ENCODE data around the gene PLXNA4.

DNA sequence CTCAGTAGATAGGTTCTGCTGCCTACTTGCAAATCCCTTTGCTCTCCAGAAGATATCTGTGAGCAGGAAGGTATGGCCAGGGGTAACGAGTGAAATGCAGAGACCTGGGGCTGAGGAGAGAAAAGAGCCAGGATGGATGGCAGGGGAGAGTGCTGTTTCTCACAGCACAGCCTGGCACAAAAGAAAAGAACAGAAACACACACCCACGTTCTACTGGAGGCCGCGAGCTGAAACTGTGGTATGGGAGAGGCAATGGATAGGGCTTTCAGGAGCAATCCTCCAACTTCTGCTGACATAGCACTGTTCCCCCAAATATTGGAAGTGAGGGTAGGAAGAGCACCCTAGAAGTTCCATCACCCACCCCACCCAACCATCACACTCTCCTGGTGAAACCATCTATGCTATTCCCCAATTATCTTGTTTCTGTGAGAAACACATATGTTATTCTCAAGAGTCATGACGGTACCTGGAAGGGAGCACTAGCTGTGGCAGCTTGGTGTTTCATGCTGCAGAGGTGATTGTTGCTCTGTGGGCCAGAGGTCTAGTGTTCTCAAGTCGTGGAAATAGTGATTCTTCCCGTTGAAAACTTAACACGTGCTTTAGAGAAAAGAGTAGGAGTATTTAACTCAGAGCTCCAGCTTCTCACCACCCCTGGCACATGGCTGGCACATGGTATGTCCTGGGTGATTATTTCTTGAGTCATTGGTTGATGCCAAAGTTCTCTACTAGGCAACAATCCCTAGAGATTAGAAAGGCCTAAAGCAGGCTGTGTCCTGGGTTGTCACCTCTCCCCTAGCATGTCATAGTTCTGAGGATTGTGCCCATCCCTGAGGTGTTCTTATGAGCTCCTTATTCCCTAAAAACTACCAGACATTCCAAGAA, 198.3 kb downstream of the PLXNA4 start:
- TF ChIP-seq, protein P1, sequence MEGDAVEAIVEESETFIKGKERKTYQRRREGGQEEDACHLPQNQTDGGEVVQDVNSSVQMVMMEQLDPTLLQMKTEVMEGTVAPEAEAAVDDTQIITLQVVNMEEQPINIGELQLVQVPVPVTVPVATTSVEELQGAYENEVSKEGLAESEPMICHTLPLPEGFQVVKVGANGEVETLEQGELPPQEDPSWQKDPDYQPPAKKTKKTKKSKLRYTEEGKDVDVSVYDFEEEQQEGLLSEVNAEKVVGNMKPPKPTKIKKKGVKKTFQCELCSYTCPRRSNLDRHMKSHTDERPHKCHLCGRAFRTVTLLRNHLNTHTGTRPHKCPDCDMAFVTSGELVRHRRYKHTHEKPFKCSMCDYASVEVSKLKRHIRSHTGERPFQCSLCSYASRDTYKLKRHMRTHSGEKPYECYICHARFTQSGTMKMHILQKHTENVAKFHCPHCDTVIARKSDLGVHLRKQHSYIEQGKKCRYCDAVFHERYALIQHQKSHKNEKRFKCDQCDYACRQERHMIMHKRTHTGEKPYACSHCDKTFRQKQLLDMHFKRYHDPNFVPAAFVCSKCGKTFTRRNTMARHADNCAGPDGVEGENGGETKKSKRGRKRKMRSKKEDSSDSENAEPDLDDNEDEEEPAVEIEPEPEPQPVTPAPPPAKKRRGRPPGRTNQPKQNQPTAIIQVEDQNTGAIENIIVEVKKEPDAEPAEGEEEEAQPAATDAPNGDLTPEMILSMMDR (IDR thresholded peaks at IDR 0.05; ENCODE audit: low read length), result no peak
- no peak for TF ChIP-seq EZH2 (IDR thresholded peaks at IDR 0.05; ENCODE audit: borderline replicate concordance, low read length)
